ENCODE data around the gene ZNF385D.
"Not testable (repeated sequence)": the region's sequence is repeated elsewhere in the genome, so short reads cannot be mapped to it uniquely, and the experiment has no call there.

ZNF385D gene

DNA sequence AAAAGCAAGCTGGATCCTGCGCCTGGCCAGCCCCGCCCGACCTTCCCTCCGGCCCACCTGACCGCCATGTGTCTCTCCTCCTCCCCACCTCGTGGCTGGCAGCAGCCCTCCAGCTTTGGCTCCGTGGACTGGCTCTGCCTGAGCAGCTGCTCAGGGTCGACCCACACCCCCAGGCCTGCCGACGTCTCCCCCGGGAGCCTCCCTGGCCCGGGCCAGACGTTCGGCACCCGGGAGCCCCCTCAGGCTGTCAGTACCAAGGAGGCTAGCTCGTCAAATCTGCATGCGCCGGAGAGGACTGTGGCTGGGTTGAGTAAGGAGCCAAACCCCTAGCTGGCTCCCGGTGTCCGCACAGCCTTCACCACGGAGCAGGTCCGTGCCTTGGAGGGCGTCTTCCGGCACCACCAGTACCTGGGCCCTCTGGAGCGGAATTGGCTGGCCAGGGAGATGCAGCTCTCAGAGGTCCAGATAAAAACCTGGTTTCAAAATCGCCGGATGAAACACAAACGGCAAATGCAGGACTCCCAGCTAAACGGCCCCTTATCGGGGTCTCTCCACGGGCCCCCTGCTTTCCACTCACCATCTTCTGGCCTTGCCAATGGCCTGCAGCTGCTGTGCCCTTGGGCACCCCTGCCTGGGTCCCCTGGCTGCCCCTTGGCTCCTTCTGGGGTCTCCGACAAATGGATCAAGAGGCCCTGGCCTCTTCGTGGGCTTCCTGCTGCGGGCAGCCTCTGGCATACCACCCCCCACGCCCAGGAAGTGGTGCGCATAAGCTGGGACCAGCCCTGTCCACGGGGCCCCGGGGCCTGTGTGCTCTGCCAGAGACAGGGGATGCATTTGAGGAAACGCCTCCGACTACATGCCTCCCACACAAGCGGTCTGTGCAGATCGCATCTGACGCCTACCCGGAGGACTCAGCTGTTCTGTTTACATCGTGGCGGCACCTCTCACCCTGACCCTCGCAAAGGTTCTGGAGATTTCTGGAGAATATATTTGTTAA lies 345.0 kb downstream of the ZNF385D start:
- no peak overlapping the region for H3K4me3 ChIP-seq (ENCODE audit: low read depth, low read length)
- DNase-seq (ENCODE audit: low read depth): no peak
- TF ChIP-seq, protein P1, sequence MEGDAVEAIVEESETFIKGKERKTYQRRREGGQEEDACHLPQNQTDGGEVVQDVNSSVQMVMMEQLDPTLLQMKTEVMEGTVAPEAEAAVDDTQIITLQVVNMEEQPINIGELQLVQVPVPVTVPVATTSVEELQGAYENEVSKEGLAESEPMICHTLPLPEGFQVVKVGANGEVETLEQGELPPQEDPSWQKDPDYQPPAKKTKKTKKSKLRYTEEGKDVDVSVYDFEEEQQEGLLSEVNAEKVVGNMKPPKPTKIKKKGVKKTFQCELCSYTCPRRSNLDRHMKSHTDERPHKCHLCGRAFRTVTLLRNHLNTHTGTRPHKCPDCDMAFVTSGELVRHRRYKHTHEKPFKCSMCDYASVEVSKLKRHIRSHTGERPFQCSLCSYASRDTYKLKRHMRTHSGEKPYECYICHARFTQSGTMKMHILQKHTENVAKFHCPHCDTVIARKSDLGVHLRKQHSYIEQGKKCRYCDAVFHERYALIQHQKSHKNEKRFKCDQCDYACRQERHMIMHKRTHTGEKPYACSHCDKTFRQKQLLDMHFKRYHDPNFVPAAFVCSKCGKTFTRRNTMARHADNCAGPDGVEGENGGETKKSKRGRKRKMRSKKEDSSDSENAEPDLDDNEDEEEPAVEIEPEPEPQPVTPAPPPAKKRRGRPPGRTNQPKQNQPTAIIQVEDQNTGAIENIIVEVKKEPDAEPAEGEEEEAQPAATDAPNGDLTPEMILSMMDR (conservative IDR thresholded peaks at IDR 0.05; ENCODE audit: low read depth, low read length): no peak

DNA sequence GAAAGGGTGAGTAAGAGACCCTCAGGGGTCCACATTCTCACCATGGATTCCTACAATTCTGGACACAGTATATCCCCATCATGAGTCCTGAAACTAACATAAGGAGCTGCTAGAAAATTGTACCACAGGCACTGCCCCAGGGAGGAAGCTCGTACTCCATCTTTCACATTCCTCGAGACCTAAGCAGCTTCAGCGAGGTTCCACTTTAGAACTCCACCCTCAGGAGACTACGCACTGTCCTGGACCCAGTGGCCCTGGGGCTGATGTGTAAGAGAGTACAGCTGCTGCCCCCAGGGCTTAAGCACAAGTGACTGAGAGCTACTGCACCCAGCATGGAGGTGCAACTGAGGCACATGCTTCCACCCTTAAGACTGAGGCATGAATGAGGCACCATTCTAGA lies 352.5 kb downstream of the ZNF385D start:
- no peak for DNase-seq (ENCODE audit: low read depth)
- TF ChIP-seq, protein P1 (conservative IDR thresholded peaks at IDR 0.05; ENCODE audit: low read depth, low read length): no peak

DNA sequence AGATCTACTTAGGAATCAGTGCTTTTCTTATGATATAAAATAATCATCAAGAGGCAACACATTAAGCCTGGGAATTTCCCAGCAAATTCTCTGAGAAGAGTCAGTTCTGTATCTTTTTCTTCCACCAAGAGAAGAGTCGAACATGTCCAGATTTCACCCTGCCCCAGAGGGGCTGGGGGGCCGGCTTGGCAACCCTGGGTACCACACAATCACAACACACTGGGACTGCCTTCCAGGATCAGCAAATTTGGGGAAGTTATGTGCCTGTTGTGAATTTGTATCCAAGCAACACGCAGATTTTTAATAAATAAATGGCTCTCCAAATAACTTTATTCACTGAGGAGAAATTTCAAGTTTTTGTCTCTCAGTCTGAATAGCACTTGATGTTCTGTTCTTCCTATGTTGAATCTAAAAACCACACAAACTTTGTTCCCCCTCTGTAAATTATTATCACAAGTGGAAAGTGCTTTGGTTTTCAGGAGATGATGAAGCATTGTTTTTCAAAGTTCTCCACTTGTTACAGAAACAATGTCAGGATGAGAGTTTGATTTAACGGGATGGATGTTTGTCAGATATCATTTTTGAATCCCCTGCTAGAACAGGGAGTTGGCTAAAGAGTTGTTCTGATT lies 357.2 kb downstream of the ZNF385D start:
- no peak for DNase-seq (ENCODE audit: low read depth)
- TF ChIP-seq, protein P1 (conservative IDR thresholded peaks at IDR 0.05; ENCODE audit: low read depth, low read length): no peak
- H3K4me3 ChIP-seq (ENCODE audit: low read depth, low read length): no peak overlapping the region

More for the DNA sequence above, 352.5 kb downstream of the ZNF385D start:
- no peak overlapping the region for H3K4me3 ChIP-seq (ENCODE audit: low read depth, low read length)

DNA sequence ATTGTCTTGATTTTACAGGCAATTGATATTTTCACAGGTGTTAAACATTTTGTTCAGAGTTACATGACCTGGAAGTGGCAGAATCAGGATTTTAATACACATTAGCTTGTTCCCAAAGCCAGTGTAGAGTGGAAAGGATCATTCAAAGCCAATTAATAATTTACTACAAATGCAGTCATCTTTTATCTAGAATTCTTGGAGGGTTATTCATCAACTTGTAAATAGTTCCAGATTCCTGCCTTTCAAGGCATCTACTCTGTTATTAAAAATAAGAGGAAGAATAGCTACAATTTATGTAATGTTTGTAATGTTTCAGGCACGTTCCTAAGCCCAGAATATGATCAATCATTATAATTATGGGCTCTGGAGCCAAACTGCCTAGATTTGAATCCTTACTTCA lies 358.5 kb downstream of the ZNF385D start:
- no peak for DNase-seq (ENCODE audit: low read depth)
- TF ChIP-seq, protein P1 (conservative IDR thresholded peaks at IDR 0.05; ENCODE audit: low read depth, low read length): no peak
- H3K4me3 ChIP-seq (ENCODE audit: low read depth, low read length): no peak overlapping the region

DNA sequence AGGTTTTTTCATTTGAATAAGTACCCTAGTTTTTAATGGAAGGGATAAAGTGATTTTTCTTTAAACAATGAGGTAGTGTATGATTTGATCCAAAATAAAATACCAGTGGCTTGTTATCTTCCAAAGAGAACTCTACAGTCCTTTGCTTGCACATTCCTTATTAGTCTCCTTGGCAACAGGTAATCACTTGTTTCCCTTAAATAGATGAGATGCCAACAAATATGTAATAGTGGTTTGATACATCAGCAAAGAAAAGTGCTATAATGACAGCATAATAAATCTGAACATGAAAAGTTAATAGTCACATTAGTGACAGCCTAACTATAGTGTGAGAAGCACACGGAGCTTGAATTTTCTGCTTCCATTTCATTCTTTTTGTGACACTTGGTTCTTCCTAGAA lies 360.2 kb downstream of the ZNF385D start:
- TF ChIP-seq, protein P1 (conservative IDR thresholded peaks at IDR 0.05; ENCODE audit: low read depth, low read length): no peak
- DNase-seq (ENCODE audit: low read depth): peak; percentile 3
- H3K4me3 ChIP-seq (ENCODE audit: low read depth, low read length): no peak overlapping the region

DNA sequence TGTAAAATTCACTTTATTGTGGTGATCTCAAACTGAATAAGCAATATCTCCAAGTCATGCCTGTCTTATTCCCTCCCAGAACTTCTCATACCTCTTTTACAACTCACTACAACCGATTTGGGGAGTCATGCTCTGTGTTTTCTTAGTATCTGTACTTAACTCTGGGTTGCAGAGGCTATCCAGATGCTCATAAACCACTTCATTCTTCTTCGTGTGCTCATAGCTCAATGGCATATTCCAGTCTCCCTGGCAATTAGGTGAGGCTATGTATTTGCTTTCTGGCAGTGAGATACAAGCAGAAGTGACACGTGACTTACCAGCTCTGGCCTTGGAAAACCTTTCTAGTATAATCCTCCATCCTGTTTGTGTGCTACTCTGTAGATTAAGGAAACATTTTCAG lies 360.9 kb downstream of the ZNF385D start:
- no peak for DNase-seq (ENCODE audit: low read depth)
- TF ChIP-seq, protein P1 (conservative IDR thresholded peaks at IDR 0.05; ENCODE audit: low read depth, low read length): no peak
- no peak overlapping the region for H3K4me3 ChIP-seq (ENCODE audit: low read depth, low read length)

DNA sequence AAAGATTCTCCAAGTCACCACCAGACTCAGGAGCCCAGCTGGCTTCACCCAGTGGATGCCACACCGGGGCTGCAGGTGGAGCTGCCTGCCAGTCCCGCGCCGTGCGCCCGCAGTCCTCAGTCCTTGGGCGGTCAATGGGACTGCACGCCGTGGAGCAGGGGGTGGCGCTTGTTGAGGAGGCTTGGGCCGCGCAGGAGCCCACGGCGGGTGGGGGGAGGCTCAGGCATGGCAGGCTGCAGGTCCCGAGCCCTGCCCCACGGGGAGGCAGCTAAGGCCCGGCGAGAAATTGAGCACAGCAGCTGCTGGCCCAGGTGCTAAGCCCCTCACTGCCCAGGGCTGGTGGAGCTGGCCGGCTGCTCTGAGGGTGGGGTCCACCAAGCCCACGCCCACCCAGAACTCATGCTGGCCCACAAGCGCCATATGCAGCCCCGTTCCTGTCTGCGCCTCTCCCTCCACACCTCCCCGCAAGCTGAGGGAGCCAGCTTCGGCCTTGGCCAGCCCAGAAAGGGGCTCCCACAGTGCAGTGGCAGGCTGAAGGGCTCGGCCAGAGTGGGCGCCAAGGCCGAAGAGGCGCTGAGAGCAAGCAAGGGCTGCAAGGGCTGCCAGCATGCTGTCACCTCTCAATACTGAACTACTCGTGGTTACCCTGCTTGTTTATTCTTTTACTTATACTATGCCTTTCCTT lies 363.7 kb downstream of the ZNF385D start:
- not testable (repeated sequence) for H3K4me3 ChIP-seq (ENCODE audit: low read depth, low read length); DNase-seq (ENCODE audit: low read depth)

DNA sequence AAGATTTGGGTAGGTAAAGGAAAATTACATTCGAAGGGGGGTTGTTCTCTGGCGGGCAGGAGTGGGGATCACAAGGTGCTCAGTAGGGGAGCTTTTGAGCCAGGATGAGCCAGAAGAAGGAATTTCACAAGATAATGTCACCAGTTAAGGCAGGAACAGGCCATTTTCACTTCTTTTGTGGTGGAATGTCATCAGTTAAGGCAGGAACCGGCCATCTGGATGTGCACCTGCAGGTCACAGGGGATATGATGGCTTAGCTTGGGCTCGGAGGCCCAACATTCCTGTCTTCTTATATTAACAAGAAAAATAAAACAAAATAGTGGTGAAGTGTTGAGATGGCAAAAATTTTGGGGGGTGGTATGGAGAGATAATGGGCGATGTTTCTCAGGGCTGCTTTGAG lies 373.0 kb downstream of the ZNF385D start:
- DNase-seq (ENCODE audit: low read depth); H3K4me3 ChIP-seq (ENCODE audit: low read depth, low read length): not testable (repeated sequence)
